Astrocyte of the cerebellum (primary cell): ENCODE results near the gene RORB.

Experiments
- DNase-seq: peaks from one replicate; pipeline ENCODE4 v3.0.0-alpha.2; 2011; ENCODE audit warnings: low read depth
- H3K4me3 ChIP-seq: 2 replicates; pipeline ENCODE4 v1.5.1; 2011; ENCODE audit warnings: mild to moderate bottlenecking, low read depth, low read length, moderate library complexity
- in situ Hi-C: cut with HindIII; loops from 2 replicates; pipeline ENCODE4 v1.10.0; 2017; ENCODE audit warnings: low sequenced_read_pairs
- TF ChIP-seq, protein P1 (sequence below): IDR thresholded peaks from 2 replicates; pipeline ENCODE4 v1.5.1; 2012; ENCODE audit warnings: low read length, low read depth, moderate library complexity, mild to moderate bottlenecking; ENCODE audit errors: missing control alignments

The RORB gene

GRCh38 chr9:74543145-74543544 is 46.0 kb downstream of the RORB start:
- in situ Hi-C loops: no loop called here

DNA sequence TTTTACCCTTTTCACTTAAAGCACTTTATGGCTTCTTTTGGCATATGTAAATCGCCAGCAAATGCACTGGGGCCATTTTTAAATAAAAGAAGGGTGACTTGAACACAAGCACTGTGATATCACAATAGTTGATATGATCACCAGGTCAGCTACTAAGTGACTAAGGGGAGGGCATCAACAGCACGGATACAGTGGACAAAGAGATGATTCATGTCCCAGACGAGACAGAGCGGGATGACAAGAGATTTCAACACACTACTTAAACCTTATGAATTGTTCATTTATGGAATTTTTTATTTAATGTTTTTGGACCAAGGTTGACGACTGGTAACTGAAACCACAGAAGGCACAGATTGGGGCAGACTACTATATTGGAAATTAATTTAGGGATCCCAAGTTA is 54.1 kb downstream of the RORB start:
- no peak for DNase-seq
- TF ChIP-seq, protein P1, sequence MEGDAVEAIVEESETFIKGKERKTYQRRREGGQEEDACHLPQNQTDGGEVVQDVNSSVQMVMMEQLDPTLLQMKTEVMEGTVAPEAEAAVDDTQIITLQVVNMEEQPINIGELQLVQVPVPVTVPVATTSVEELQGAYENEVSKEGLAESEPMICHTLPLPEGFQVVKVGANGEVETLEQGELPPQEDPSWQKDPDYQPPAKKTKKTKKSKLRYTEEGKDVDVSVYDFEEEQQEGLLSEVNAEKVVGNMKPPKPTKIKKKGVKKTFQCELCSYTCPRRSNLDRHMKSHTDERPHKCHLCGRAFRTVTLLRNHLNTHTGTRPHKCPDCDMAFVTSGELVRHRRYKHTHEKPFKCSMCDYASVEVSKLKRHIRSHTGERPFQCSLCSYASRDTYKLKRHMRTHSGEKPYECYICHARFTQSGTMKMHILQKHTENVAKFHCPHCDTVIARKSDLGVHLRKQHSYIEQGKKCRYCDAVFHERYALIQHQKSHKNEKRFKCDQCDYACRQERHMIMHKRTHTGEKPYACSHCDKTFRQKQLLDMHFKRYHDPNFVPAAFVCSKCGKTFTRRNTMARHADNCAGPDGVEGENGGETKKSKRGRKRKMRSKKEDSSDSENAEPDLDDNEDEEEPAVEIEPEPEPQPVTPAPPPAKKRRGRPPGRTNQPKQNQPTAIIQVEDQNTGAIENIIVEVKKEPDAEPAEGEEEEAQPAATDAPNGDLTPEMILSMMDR: no peak
- in situ Hi-C loops: no loop called here
- H3K4me3 ChIP-seq: no peak overlapping the region

More at GRCh38 chr9:74543145-74543544, 46.0 kb downstream of the RORB start:
- no peak overlapping the region for H3K4me3 ChIP-seq
- DNase-seq: no peak
- TF ChIP-seq, protein P1: no peak

- DNase-seq: no peak
- H3K4me3 ChIP-seq: no peak overlapping the region
- in situ Hi-C loops: no loop called here
- TF ChIP-seq, protein P1: no peak
Observed at GRCh38 chr9:74554751-74555419, 57.8 kb downstream of the RORB start.

- in situ Hi-C loops: no loop called here
- TF ChIP-seq, protein P1: no peak
- no peak overlapping the region for H3K4me3 ChIP-seq
Observed at GRCh38 chr9:74555565-74555964, 58.4 kb downstream of the RORB start.

GRCh38 chr9:74556685-74557084 is 59.5 kb downstream of the RORB start:
- TF ChIP-seq, protein P1: no peak
- no peak for DNase-seq
- H3K4me3 ChIP-seq: no peak overlapping the region
- in situ Hi-C loops: no loop called here

More at GRCh38 chr9:74555565-74555964, 58.4 kb downstream of the RORB start:
- DNase-seq: no peak

DNA sequence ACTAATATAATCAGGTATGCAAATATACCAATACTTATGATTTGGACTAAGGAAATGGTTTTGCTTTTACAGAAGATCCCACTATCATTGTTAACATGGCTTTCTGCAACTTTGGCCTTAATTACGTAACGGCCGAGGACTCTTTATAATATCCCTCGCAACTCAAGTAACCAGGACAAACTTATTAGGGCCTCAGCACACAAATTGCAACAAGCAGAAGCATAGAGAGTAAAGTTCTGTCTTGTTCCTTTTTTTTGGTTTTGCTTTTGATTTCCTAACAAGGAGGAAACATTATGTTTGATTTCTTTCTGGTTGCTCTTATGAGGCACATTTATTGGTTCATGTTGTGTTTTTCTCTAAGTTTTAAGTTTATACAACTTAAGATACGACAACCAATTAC is 60.4 kb downstream of the RORB start:
- in situ Hi-C loops: no loop called here

More for the DNA sequence above, 60.4 kb downstream of the RORB start:
- TF ChIP-seq, protein P1: no peak
- DNase-seq: no peak
- no peak overlapping the region for H3K4me3 ChIP-seq
